ENCODE results near the gene POLE.

DNA sequence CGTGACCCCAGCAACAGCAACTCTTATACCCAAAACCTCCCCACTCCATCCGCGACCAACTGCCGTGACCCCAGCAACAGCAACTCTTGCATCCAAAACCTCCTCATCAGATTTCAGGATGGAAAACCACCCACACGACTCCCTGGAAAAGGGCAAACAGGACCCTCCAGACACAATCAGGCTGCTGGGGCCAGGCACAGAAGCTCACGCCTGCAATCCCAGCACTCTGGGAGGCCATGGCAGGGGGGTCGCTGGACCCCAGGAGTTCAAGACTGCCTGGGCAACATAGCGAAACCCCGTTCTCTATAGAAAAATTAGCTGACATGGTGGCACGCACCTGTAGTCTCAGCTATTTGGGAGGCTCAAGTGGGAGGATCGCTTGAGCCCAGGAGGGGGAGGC is 43.2 kb upstream of the POLE start:
- no peak for TF ChIP-seq SP1 (IDR thresholded peaks at IDR 0.05)
- TF ChIP-seq, protein P1, sequence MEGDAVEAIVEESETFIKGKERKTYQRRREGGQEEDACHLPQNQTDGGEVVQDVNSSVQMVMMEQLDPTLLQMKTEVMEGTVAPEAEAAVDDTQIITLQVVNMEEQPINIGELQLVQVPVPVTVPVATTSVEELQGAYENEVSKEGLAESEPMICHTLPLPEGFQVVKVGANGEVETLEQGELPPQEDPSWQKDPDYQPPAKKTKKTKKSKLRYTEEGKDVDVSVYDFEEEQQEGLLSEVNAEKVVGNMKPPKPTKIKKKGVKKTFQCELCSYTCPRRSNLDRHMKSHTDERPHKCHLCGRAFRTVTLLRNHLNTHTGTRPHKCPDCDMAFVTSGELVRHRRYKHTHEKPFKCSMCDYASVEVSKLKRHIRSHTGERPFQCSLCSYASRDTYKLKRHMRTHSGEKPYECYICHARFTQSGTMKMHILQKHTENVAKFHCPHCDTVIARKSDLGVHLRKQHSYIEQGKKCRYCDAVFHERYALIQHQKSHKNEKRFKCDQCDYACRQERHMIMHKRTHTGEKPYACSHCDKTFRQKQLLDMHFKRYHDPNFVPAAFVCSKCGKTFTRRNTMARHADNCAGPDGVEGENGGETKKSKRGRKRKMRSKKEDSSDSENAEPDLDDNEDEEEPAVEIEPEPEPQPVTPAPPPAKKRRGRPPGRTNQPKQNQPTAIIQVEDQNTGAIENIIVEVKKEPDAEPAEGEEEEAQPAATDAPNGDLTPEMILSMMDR (IDR thresholded peaks at IDR 0.05; ENCODE audit: low read depth, low read length, missing input control) = no peak
- TF ChIP-seq, protein P2, sequence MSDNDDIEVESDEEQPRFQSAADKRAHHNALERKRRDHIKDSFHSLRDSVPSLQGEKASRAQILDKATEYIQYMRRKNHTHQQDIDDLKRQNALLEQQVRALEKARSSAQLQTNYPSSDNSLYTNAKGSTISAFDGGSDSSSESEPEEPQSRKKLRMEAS (IDR thresholded peaks at IDR 0.05) = no peak
- TF ChIP-seq, protein P3, sequence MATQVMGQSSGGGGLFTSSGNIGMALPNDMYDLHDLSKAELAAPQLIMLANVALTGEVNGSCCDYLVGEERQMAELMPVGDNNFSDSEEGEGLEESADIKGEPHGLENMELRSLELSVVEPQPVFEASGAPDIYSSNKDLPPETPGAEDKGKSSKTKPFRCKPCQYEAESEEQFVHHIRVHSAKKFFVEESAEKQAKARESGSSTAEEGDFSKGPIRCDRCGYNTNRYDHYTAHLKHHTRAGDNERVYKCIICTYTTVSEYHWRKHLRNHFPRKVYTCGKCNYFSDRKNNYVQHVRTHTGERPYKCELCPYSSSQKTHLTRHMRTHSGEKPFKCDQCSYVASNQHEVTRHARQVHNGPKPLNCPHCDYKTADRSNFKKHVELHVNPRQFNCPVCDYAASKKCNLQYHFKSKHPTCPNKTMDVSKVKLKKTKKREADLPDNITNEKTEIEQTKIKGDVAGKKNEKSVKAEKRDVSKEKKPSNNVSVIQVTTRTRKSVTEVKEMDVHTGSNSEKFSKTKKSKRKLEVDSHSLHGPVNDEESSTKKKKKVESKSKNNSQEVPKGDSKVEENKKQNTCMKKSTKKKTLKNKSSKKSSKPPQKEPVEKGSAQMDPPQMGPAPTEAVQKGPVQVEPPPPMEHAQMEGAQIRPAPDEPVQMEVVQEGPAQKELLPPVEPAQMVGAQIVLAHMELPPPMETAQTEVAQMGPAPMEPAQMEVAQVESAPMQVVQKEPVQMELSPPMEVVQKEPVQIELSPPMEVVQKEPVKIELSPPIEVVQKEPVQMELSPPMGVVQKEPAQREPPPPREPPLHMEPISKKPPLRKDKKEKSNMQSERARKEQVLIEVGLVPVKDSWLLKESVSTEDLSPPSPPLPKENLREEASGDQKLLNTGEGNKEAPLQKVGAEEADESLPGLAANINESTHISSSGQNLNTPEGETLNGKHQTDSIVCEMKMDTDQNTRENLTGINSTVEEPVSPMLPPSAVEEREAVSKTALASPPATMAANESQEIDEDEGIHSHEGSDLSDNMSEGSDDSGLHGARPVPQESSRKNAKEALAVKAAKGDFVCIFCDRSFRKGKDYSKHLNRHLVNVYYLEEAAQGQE (IDR thresholded peaks at IDR 0.05) = no peak
- TF ChIP-seq HNF4A (conservative IDR thresholded peaks at IDR 0.05) = no peak
- TF ChIP-seq, protein P4, sequence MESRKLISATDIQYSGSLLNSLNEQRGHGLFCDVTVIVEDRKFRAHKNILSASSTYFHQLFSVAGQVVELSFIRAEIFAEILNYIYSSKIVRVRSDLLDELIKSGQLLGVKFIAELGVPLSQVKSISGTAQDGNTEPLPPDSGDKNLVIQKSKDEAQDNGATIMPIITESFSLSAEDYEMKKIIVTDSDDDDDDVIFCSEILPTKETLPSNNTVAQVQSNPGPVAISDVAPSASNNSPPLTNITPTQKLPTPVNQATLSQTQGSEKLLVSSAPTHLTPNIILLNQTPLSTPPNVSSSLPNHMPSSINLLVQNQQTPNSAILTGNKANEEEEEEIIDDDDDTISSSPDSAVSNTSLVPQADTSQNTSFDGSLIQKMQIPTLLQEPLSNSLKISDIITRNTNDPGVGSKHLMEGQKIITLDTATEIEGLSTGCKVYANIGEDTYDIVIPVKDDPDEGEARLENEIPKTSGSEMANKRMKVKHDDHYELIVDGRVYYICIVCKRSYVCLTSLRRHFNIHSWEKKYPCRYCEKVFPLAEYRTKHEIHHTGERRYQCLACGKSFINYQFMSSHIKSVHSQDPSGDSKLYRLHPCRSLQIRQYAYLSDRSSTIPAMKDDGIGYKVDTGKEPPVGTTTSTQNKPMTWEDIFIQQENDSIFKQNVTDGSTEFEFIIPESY (IDR thresholded peaks at IDR 0.05) = no peak
- TF ChIP-seq FOXA1 (IDR thresholded peaks at IDR 0.05) = no peak
- TF ChIP-seq TAF1 (conservative IDR thresholded peaks at IDR 0.05) = no peak
- TF ChIP-seq YY1 (IDR thresholded peaks at IDR 0.05) = no peak
- no peak for TF ChIP-seq EGR1 (IDR thresholded peaks at IDR 0.05; ENCODE audit: low read depth in 2 of 2)
- no peak for TF ChIP-seq GABPA (IDR thresholded peaks at IDR 0.05 in 1 of 2, conservative IDR thresholded peaks at IDR 0.05 in 1 of 2)
- no peak for TF ChIP-seq HNF4G (IDR thresholded peaks at IDR 0.05)
